Thoracic aorta (tissue), 2 donors: ENCODE measurements around the gene TYW5. TPM values are rescaled to one million over a fixed set of nuclear protein-coding genes. Genes with fewer than 3 reads are reported as not detected.

Experiments used
- ATAC-seq: fragments of 150-250 bp; one replicate; pipeline ENCODE4 v1.8.0; 2017; ENCODE audit warnings: low read depth; ENCODE audit not compliant: insufficient number of reproducible peaks, low FRiP score
- DNase-seq: peaks from one replicate; pipeline ENCODE4 v3.0.0-alpha.2; 2020; ENCODE audit warnings: low spot score
- H3K27ac ChIP-seq, 2 donors: fragments of 200-600 bp; sonication (generic); 1 replicate in 1 of 2; 2 replicates in 1 of 2; pipeline ENCODE4 v1.5.1; 2016; ENCODE audit warnings: mild to moderate bottlenecking in 2 of 2, moderate library complexity in 2 of 2
- H3K27me3 ChIP-seq: fragments of 200-600 bp; sonication (generic); replicated peaks from 2 replicates; pipeline ENCODE4 v1.6.0; 2016; ENCODE audit warnings: mild to moderate bottlenecking; ENCODE audit not compliant: insufficient read depth
- H3K36me3 ChIP-seq: fragments of 200-600 bp; sonication (generic); one replicate; pipeline ENCODE4 v1.5.1; 2016
- H3K4me1 ChIP-seq, 2 donors: fragments of 200-600 bp; sonication (generic); 1 replicate in 1 of 2; 2 replicates in 1 of 2; pipeline versions ENCODE4 v1.5.1 to v1.6.0; 2016; ENCODE audit warnings: low read depth in 2 of 2, mild to moderate bottlenecking in 1 of 2; ENCODE audit not compliant: control insufficient read depth in 1 of 2
- H3K4me3 ChIP-seq: fragments of 200-600 bp; sonication (generic); 2 replicates; pipeline ENCODE4 v1.5.1; 2016; ENCODE audit warnings: mild to moderate bottlenecking
- H3K9me3 ChIP-seq: fragments of 200-600 bp; sonication (generic); 2 replicates; pipeline ENCODE4 v1.5.1; 2016
- total RNA-seq, 2 donors: library from RNA; depleted of rRNA; stranded (reverse); fragments of >200 nt; gene quantifications; one replicate each; pipeline versions ENCODE4 v1.1.0 to v1.2.3, GENCODE V29; 2016
- TF ChIP-seq, protein P1 (sequence below): fragments of 200-600 bp; sonication (generic); IDR thresholded peaks from one replicate; pipeline ENCODE4 v1.5.1; 2019; ENCODE audit warnings: antibody characterized with exemption

The TYW5 gene
- total RNA-seq, 2 donors from 2014 or later: 5.3 to 9.8 TPM

DNA sequence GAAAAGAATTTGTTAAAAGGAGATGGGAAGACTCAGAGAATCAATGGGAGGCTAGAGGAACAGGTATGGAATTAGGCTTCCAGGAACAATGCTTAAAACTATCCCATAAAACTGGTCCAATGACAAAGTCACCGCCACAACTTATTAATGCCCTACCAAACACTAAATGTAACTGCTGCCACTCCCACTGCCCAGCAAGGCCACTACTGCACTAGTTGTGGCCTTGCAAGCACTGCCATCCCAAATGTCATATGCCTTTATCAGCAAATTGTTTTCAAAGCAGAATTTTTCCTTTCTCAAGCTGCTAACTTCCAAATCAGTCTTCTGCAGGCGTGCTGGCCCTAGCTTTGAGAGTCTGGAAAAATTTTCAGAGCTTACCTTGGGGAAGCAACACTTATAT, 58.7 kb downstream of the TYW5 start:
- H3K4me3 ChIP-seq: no peak overlapping the region
- ATAC-seq: no peak
- no peaks in the 10 kb centered on the region for H3K36me3 ChIP-seq
- TF ChIP-seq, protein P1, sequence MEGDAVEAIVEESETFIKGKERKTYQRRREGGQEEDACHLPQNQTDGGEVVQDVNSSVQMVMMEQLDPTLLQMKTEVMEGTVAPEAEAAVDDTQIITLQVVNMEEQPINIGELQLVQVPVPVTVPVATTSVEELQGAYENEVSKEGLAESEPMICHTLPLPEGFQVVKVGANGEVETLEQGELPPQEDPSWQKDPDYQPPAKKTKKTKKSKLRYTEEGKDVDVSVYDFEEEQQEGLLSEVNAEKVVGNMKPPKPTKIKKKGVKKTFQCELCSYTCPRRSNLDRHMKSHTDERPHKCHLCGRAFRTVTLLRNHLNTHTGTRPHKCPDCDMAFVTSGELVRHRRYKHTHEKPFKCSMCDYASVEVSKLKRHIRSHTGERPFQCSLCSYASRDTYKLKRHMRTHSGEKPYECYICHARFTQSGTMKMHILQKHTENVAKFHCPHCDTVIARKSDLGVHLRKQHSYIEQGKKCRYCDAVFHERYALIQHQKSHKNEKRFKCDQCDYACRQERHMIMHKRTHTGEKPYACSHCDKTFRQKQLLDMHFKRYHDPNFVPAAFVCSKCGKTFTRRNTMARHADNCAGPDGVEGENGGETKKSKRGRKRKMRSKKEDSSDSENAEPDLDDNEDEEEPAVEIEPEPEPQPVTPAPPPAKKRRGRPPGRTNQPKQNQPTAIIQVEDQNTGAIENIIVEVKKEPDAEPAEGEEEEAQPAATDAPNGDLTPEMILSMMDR: no peak
- no peaks in the 10 kb centered on the region for H3K27me3 ChIP-seq
- H3K27ac ChIP-seq: no peak overlapping the region
- no peaks in the 10 kb centered on the region for H3K9me3 ChIP-seq
- no peaks in the 10 kb centered on the region for H3K4me1 ChIP-seq
- no peak for DNase-seq

DNA sequence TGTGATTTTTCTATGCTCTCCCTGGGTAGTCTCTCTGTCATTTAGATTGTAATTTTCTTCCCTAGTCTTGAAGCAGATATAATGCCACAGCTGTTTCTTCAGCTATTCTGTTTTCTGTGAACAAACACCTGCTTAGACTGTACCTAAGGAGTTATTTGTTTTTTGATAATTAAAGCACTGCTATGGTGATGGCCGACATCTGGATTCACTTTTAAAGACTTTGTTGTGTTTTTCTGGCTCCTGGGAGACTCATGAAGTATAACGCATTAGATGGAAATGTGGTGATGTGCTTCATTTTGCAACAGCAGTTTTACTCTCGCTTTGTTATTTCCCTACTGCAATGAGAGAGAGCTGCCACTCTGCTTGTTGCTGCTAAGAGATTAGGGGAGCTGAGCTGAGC, 59.9 kb downstream of the TYW5 start:
- Histone ChIP-seq H3K36me3 (no peaks in the 10 kb centered on the region), H3K4me3 (no peak overlapping the region), H3K4me1 (no peaks in the 10 kb centered on the region), H3K27me3 (no peaks in the 10 kb centered on the region), H3K27ac (no peak overlapping the region), H3K9me3 (no peaks in the 10 kb centered on the region)
- TF ChIP-seq, protein P1: no peak
- ATAC-seq: no peak
- no peak for DNase-seq

DNA sequence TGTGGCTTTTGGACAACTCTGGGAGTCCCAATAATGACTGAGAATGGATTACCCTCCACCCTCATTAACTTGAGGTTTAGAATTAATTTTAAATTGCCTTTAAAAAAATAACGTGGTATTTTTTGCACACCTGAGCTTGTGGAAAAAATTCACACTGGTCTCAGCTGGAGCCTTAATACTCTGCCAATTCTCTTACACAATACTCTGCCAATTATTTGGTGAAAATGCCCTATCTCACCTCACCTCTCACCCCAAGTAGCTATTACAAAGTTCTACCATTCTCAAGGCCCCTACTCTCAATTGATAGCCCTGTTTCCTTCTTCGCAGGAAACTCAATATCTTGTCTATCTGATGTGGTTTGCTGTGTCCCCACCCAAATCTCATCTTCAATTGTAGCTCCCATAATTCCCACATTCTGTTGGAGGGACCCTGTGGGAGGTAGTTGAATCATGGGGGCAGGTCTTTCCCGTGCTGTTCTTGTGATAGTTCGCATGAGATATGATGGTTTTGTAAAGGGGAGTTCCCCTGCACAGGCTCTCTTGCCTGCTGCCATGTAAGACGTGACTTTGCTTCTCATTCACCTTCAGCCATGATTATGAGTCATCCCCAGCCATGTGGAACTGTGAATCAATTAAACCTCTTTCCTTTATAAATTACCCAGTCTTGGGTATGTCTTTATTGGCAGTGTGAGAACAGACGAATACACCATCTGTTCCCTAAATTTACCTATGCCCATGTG, 71.6 kb downstream of the TYW5 start:
- no peak for ATAC-seq
- TF ChIP-seq, protein P1: no peak
- H3K9me3 ChIP-seq: no peaks in the 10 kb centered on the region
- H3K27me3 ChIP-seq: no peaks in the 10 kb centered on the region
- no peaks in the 10 kb centered on the region for H3K36me3 ChIP-seq
- no peak for DNase-seq
- H3K4me3 ChIP-seq: no peak overlapping the region
- no peaks in the 10 kb centered on the region for H3K4me1 ChIP-seq
- H3K27ac ChIP-seq: no peak overlapping the region

DNA sequence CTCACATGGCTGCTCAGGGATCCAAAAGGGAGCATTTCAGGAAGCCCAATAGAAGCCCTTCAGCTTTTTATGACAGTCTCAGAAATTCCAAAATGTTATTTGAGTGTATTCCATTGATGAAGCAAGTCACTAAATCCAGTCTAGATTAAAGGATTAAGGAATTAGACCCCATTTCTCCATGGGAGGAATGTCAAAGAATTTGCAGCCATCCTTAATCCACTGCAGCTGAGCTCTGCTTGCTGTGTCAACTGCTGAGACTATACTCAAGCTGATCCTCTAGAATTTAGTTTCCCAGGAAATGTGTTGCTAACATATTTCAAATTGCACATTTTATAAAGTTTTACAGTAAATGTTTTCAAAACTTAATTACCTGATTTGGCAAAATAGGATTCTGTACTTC, 72.6 kb downstream of the TYW5 start:
- H3K9me3 ChIP-seq: no peaks in the 10 kb centered on the region
- H3K4me3 ChIP-seq: no peak overlapping the region
- H3K27me3 ChIP-seq: no peaks in the 10 kb centered on the region
- ATAC-seq: no peak
- no peak overlapping the region for H3K27ac ChIP-seq
- TF ChIP-seq, protein P1: no peak
- no peaks in the 10 kb centered on the region for H3K36me3 ChIP-seq
- DNase-seq: no peak
- H3K4me1 ChIP-seq: no peaks in the 10 kb centered on the region

Other genes with a start within 250 kb of the TYW5 start
- gene FTCDNL1, start 104.3 kb downstream of the TYW5 start, total RNA-seq: 1 to 10 TPM in 1 of 2 donors, not detected in 1; 3.4 TPM
- 10 to 100 TPM; 10.8 to 16.7 TPM for gene C2orf69, start 44.2 kb downstream of the TYW5 start, total RNA-seq
- 1 to 10 TPM; 4.2 to 8.6 TPM for gene MAIP1, start 91 bp upstream of the TYW5 start, total RNA-seq